ENCODE measurements around the gene TMEM163. TPM values are rescaled to one million over a fixed set of nuclear protein-coding genes. Genes with fewer than 3 reads are reported as not detected.

Gene TMEM163
- polyA plus RNA-seq, 1 donor from 2014 or later, result 3.5 TPM

GRCh38 chr2:134449157-134449556, 269.6 kb downstream of the TMEM163 start:
- H3K79me2 ChIP-seq (replicated peaks; ENCODE audit: insufficient read depth, low read length), result no peaks in the 10 kb centered on the region
- H3K27ac ChIP-seq (ENCODE audit: low read length), result no peak overlapping the region
- no peaks in the 10 kb centered on the region for H3F3A ChIP-seq (ENCODE audit: insufficient read depth, low read length, poor library complexity, severe bottlenecking)
- H2AFZ ChIP-seq (ENCODE audit: low read depth, low read length), result no peak overlapping the region
- TF ChIP-seq MXI1 (conservative IDR thresholded peaks at IDR 0.05; ENCODE audit: poor library complexity, severe bottlenecking) (no peak), EP300 (conservative IDR thresholded peaks at IDR 0.05; ENCODE audit: poor library complexity, severe bottlenecking) (no peak), SMC3 (conservative IDR thresholded peaks at IDR 0.05; ENCODE audit: poor library complexity) (no peak), EZH2 (IDR thresholded peaks at IDR 0.05; ENCODE audit: borderline replicate concordance, insufficient read depth, low read length, poor library complexity, severe bottlenecking) (no peak), CTCF (IDR thresholded peaks at IDR 0.05; ENCODE audit: poor library complexity, severe bottlenecking) (no peak), POLR2AphosphoS5 (IDR thresholded peaks at IDR 0.05) (no peak)
- H3K9me2 ChIP-seq (ENCODE audit: insufficient read depth, low read length), result no peaks in the 10 kb centered on the region
- no peak overlapping the region for H3K4me3 ChIP-seq (ENCODE audit: low read length)
- no peak overlapping the region for H3K9ac ChIP-seq (ENCODE audit: low read length)
- no peaks in the 10 kb centered on the region for H4K20me1 ChIP-seq (ENCODE audit: insufficient read depth)
- H3K4me2 ChIP-seq (ENCODE audit: low read length), result no peak overlapping the region
- no peaks in the 10 kb centered on the region for H3K9me3 ChIP-seq (ENCODE audit: low read length)
- no peaks in the 10 kb centered on the region for H3K27me3 ChIP-seq (ENCODE audit: insufficient read depth, low read depth, low read length)
- no peaks in the 10 kb centered on the region for H3K36me3 ChIP-seq (ENCODE audit: insufficient read depth, low read length)

GRCh38 chr2:134448650-134449049, 270.1 kb downstream of the TMEM163 start:
- no peaks in the 10 kb centered on the region for H3K36me3 ChIP-seq (ENCODE audit: insufficient read depth, low read length)
- no peak overlapping the region for H2AFZ ChIP-seq (ENCODE audit: low read depth, low read length)
- H3K4me2 ChIP-seq (ENCODE audit: low read length), result no peak overlapping the region
- H3K27ac ChIP-seq (ENCODE audit: low read length), result no peak overlapping the region
- no peaks in the 10 kb centered on the region for H4K20me1 ChIP-seq (ENCODE audit: insufficient read depth)
- H3K9me2 ChIP-seq (ENCODE audit: insufficient read depth, low read length), result no peaks in the 10 kb centered on the region
- H3K79me2 ChIP-seq (replicated peaks; ENCODE audit: insufficient read depth, low read length), result no peaks in the 10 kb centered on the region
- H3K9me3 ChIP-seq (ENCODE audit: low read length), result no peaks in the 10 kb centered on the region
- H3K9ac ChIP-seq (ENCODE audit: low read length), result no peak overlapping the region
- TF ChIP-seq CTCF (IDR thresholded peaks at IDR 0.05; ENCODE audit: poor library complexity, severe bottlenecking), result no peak
- no peak for TF ChIP-seq RAD21 (conservative IDR thresholded peaks at IDR 0.05)
- TF ChIP-seq EZH2 (IDR thresholded peaks at IDR 0.05; ENCODE audit: borderline replicate concordance, insufficient read depth, low read length, poor library complexity, severe bottlenecking), result no peak
- no peak overlapping the region for H3K4me3 ChIP-seq (ENCODE audit: low read length)
- H3F3A ChIP-seq (ENCODE audit: insufficient read depth, low read length, poor library complexity, severe bottlenecking), result no peaks in the 10 kb centered on the region
- no peaks in the 10 kb centered on the region for H3K27me3 ChIP-seq (ENCODE audit: insufficient read depth, low read depth, low read length)

- Histone ChIP-seq H3K36me3 (ENCODE audit: insufficient read depth, low read length) (no peaks in the 10 kb centered on the region), H3K4me2 (ENCODE audit: low read length) (no peak overlapping the region), H3K9me3 (ENCODE audit: low read length) (no peaks in the 10 kb centered on the region), H3F3A (ENCODE audit: insufficient read depth, low read length, poor library complexity, severe bottlenecking) (no peaks in the 10 kb centered on the region), H3K27ac (ENCODE audit: low read length) (no peak overlapping the region), H4K20me1 (ENCODE audit: insufficient read depth) (no peaks in the 10 kb centered on the region), H3K27me3 (ENCODE audit: insufficient read depth, low read depth, low read length) (no peaks in the 10 kb centered on the region), H3K79me2 (replicated peaks; ENCODE audit: insufficient read depth, low read length) (no peaks in the 10 kb centered on the region), H3K9me2 (ENCODE audit: insufficient read depth, low read length) (no peaks in the 10 kb centered on the region), H2AFZ (ENCODE audit: low read depth, low read length) (no peak overlapping the region), H3K9ac (ENCODE audit: low read length) (no peak overlapping the region), H3K4me3 (ENCODE audit: low read length) (no peak overlapping the region)
- TF ChIP-seq EZH2 (IDR thresholded peaks at IDR 0.05; ENCODE audit: borderline replicate concordance, insufficient read depth, low read length, poor library complexity, severe bottlenecking) (no peak), MXI1 (conservative IDR thresholded peaks at IDR 0.05; ENCODE audit: poor library complexity, severe bottlenecking) (no peak), SMC3 (conservative IDR thresholded peaks at IDR 0.05; ENCODE audit: poor library complexity) (no peak)
Observed at GRCh38 chr2:134447669-134448068, 271.1 kb downstream of the TMEM163 start.
